ENCODE measurements around the gene FBXL17. TPM values are rescaled to one million over a fixed set of nuclear protein-coding genes. Genes with fewer than 3 reads are reported as not detected.

FBXL17 gene
- total and polyA plus RNA-seq, 12 donors = 5.9 to 47.4 (median 41.1) TPM

- Histone ChIP-seq H3K9me3 (no peaks in the 10 kb centered on the region), H3K4me1 (peaks cover 0 to 20% (median 5%) of the 10 kb centered on the region in 9 donors), H3K36me3 (peaks cover 0 to 8% (median 0%) of the 10 kb centered on the region in 9 donors), H3K4me3 (no peak overlapping the region), H3K27me3 (no peaks in the 10 kb centered on the region), H3K27ac (no peak overlapping the region)
- ATAC-seq (no peak), DNase-seq (no peak)
- TF ChIP-seq, protein P1, sequence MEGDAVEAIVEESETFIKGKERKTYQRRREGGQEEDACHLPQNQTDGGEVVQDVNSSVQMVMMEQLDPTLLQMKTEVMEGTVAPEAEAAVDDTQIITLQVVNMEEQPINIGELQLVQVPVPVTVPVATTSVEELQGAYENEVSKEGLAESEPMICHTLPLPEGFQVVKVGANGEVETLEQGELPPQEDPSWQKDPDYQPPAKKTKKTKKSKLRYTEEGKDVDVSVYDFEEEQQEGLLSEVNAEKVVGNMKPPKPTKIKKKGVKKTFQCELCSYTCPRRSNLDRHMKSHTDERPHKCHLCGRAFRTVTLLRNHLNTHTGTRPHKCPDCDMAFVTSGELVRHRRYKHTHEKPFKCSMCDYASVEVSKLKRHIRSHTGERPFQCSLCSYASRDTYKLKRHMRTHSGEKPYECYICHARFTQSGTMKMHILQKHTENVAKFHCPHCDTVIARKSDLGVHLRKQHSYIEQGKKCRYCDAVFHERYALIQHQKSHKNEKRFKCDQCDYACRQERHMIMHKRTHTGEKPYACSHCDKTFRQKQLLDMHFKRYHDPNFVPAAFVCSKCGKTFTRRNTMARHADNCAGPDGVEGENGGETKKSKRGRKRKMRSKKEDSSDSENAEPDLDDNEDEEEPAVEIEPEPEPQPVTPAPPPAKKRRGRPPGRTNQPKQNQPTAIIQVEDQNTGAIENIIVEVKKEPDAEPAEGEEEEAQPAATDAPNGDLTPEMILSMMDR (IDR thresholded peaks at IDR 0.05) = no peak
- intact Hi-C loops (cut with DNase I) = no loop called here
These were observed 159.9 kb downstream of the FBXL17 start for GRCh38 chr5:108222011-108222410.

DNA sequence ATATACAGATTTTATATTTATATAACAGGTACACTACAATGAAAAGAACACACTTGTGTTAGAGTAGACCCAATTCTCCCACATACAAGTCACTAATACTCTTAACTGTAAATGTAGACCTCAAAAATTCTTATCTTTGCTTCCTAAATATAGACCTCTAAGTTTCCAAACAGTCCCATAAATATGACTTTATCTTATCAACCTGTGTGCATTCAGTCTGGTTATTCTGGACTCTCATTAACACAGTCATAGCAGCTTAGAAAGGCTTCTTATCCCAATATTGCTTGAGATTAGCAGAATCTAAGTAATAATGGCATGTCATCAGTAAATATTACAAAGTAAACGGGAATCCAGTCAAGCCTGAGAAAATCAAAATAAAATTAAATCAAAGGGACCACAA, 161.1 kb downstream of the FBXL17 start:
- Histone ChIP-seq H3K27ac (no peak overlapping the region), H3K27me3 (no peaks in the 10 kb centered on the region), H3K4me1 (peaks cover 0 to 20% (median 5%) of the 10 kb centered on the region in 9 donors), H3K4me3 (no peak overlapping the region), H3K9me3 (peaks cover 0 to 6% (median 0%) of the 10 kb centered on the region in 11 donors), H3K36me3 (peaks cover 0 to 8% (median 0%) of the 10 kb centered on the region in 9 donors)
- 20 to 60% methylated on average over 1 of the region's 1 CpG for WGBS, 2 donors
- ATAC-seq = peak in 1 of 8 donors; percentile 42
- no peak for DNase-seq
- TF ChIP-seq, protein P1 (IDR thresholded peaks at IDR 0.05) = no peak
- intact Hi-C loops (cut with DNase I) = no loop called here

- H3K9me3 ChIP-seq = peaks cover 0 to 17% (median 0%) of the 10 kb centered on the region in 11 donors
- no peak overlapping the region for H3K27ac ChIP-seq
- H3K4me1 ChIP-seq = peaks cover 0 to 19% (median 5%) of the 10 kb centered on the region in 9 donors
- DNase-seq (no peak), ATAC-seq (peak in 3 of 8 donors; percentile 51 to 65 (median 64))
- no peak overlapping the region for H3K4me3 ChIP-seq
- intact Hi-C loops (cut with DNase I) = no loop called here
- 64 to 71% methylated on average over 4 of the region's 4 CpGs for WGBS, 2 donors
- H3K36me3 ChIP-seq = peaks cover 0 to 16% (median 0%) of the 10 kb centered on the region in 9 donors
- TF ChIP-seq, protein P1 (IDR thresholded peaks at IDR 0.05) = no peak
- H3K27me3 ChIP-seq = no peaks in the 10 kb centered on the region
These were observed 165.0 kb downstream of the FBXL17 start for GRCh38 chr5:108216890-108217289.

DNA sequence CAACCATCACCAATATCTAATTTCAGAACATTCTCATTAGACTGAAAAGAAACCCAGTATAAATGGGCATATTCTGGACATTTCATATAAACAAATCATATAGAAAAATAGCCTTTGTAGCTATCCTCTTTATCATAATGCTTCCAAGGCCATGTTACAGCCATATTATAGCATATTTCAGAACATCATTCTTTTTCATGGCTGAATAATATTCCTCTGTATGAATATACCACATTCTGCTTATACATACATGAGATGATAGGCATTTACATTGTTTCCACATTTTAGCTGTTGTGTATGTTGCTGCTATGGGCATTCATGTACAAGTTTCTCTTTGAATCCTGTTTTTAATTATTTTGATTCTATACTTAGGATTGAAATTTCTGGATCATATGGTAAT, 167.0 kb downstream of the FBXL17 start:
- peaks cover 0 to 16% (median 0%) of the 10 kb centered on the region in 9 donors for H3K36me3 ChIP-seq
- DNase-seq (no peak), ATAC-seq (no peak)
- H3K27me3 ChIP-seq = no peaks in the 10 kb centered on the region
- no peak overlapping the region for H3K27ac ChIP-seq
- H3K4me3 ChIP-seq = no peak overlapping the region
- H3K9me3 ChIP-seq = peaks cover 0 to 17% (median 0%) of the 10 kb centered on the region in 11 donors
- H3K4me1 ChIP-seq = no peaks in the 10 kb centered on the region
- TF ChIP-seq, protein P1 (IDR thresholded peaks at IDR 0.05) = no peak
- intact Hi-C loops (cut with DNase I) = no loop called here

Data from heart right ventricle (tissue), 16 donors.